ENCODE data around the gene RERE. TPM values are rescaled to one million over a fixed set of nuclear protein-coding genes. Genes with fewer than 3 reads are reported as not detected.

Gene RERE
- total RNA-seq, 2 donors from 2014 or later = 207 to 322 TPM

DNA sequence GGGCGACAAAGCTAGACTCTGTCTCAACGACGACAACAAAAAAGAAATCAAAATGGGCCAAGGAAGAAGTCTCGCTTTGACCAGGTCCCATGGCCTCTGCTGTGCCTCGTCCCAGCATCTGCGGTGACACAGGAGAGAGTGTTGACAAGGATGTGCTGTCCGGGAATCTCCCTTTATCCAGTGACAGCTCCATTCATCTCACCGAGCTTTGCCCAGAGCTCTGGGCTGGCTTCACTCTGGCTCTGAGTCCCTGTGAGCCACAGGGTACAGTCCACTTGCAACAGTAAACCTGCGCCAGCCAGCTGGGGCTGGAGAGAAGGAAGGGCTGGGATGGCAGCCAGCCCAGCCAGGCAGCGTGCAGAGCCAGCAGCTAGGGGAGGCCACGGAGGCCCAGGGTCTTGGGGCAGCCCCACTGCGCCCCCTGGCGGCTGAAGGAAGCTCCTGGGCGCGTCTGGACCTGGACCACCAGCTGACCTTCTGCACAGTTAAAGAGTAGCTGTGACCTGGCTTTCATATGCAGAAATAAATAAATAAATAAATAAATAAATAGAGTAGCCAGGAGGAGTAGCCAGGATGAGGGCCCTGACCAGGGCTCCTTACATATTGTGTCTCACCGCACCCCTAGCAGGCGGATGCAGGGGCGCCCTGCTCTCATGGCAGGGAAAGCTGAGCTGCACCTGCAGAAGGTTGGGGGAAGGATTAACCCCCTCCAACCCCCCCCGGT is 31.4 kb upstream of the RERE start:
- peak overlapping the region; percentile 5 to 67 for H3K27ac ChIP-seq
- H3K27me3 ChIP-seq (replicated peaks; ENCODE audit: insufficient read depth) = no peaks in the 10 kb centered on the region
- 31% methylated on average over 19 of the region's 19 CpGs for WGBS
- no peaks in the 10 kb centered on the region for H3K9me3 ChIP-seq
- no peaks in the 10 kb centered on the region for H3K36me3 ChIP-seq
- peak; percentile 94 for TF ChIP-seq POLR2AphosphoS5 (IDR thresholded peaks at IDR 0.05)
- peak; percentile 19 for TF ChIP-seq POLR2A (IDR thresholded peaks at IDR 0.05)
- TF ChIP-seq, protein P1, sequence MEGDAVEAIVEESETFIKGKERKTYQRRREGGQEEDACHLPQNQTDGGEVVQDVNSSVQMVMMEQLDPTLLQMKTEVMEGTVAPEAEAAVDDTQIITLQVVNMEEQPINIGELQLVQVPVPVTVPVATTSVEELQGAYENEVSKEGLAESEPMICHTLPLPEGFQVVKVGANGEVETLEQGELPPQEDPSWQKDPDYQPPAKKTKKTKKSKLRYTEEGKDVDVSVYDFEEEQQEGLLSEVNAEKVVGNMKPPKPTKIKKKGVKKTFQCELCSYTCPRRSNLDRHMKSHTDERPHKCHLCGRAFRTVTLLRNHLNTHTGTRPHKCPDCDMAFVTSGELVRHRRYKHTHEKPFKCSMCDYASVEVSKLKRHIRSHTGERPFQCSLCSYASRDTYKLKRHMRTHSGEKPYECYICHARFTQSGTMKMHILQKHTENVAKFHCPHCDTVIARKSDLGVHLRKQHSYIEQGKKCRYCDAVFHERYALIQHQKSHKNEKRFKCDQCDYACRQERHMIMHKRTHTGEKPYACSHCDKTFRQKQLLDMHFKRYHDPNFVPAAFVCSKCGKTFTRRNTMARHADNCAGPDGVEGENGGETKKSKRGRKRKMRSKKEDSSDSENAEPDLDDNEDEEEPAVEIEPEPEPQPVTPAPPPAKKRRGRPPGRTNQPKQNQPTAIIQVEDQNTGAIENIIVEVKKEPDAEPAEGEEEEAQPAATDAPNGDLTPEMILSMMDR (IDR thresholded peaks at IDR 0.05) = peak; percentile 88 to 97 (median 96)
- peaks cover 9% of the 10 kb centered on the region for H3K4me1 ChIP-seq (replicated peaks)
- intact Hi-C loops (cut with DNase I) = loop anchor here (5.0 kb wide), 2 partner anchors 132 to 287 kb away; no protein-coding TSS in a partner anchor
- no peak overlapping the region for H3K4me3 ChIP-seq
- DNase-seq (ENCODE audit: low spot score) = peak; percentile 94

DNA sequence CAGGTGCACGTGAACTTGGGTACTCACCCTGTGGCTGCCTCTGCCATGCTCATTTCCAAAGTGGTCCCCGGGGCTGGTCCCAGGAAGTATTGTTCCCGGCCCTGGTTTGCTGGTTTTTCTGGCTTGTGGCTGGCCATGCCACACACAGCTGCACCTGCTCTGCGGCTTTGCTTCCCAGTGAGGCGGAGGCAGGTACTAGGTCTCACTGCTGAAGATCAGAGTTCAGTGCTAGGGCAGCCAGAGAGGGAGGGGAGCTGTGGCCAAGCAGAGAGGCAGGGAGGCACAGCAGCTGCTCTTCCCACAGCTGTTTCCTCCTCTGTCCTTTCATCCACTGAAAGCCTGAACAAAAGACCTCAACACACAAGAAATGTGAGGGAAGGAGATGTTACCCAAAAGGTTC is 30.6 kb upstream of the RERE start:
- H3K27ac ChIP-seq = no peak overlapping the region
- TF ChIP-seq, protein P1 (IDR thresholded peaks at IDR 0.05) = no peak
- TF ChIP-seq POLR2AphosphoS5 (IDR thresholded peaks at IDR 0.05) (no peak), POLR2A (IDR thresholded peaks at IDR 0.05) (no peak)
- H3K9me3 ChIP-seq = no peaks in the 10 kb centered on the region
- H3K4me3 ChIP-seq = no peak overlapping the region
- no peak for DNase-seq (ENCODE audit: low spot score)
- intact Hi-C loops (cut with DNase I) = loop anchor here (5.0 kb wide), 2 partner anchors 131 to 286 kb away; no protein-coding TSS in a partner anchor
- H3K36me3 ChIP-seq = no peaks in the 10 kb centered on the region
- 55% methylated on average over 3 of the region's 5 CpGs for WGBS
- H3K4me1 ChIP-seq (replicated peaks) = peaks cover 9% of the 10 kb centered on the region
- no peaks in the 10 kb centered on the region for H3K27me3 ChIP-seq (replicated peaks; ENCODE audit: insufficient read depth)

DNA sequence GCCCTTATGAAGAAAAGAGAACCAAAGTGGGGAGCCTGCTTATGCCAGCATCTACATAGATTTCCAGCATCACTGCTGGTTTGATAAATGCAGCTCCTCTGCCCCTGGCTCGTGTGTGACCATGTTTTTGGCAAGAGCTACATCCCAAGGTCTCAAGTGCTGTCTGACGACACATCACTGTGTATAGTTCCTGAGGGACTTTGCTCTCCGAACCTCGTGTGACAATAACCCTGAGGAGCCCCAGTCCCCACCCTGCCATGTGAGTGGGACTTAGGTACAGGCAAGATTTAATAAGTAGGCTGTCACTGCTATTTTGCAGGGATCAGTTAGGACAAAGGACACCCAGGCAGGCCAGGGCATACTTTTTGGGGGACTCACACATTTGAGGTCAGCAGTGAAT is 28.8 kb upstream of the RERE start:
- intact Hi-C loops (cut with DNase I) = loop anchor here (5.0 kb wide), 2 partner anchors 129 to 284 kb away; no protein-coding TSS in a partner anchor
- no peaks in the 10 kb centered on the region for H3K36me3 ChIP-seq
- 81% methylated on average over 4 of the region's 4 CpGs for WGBS

DNA sequence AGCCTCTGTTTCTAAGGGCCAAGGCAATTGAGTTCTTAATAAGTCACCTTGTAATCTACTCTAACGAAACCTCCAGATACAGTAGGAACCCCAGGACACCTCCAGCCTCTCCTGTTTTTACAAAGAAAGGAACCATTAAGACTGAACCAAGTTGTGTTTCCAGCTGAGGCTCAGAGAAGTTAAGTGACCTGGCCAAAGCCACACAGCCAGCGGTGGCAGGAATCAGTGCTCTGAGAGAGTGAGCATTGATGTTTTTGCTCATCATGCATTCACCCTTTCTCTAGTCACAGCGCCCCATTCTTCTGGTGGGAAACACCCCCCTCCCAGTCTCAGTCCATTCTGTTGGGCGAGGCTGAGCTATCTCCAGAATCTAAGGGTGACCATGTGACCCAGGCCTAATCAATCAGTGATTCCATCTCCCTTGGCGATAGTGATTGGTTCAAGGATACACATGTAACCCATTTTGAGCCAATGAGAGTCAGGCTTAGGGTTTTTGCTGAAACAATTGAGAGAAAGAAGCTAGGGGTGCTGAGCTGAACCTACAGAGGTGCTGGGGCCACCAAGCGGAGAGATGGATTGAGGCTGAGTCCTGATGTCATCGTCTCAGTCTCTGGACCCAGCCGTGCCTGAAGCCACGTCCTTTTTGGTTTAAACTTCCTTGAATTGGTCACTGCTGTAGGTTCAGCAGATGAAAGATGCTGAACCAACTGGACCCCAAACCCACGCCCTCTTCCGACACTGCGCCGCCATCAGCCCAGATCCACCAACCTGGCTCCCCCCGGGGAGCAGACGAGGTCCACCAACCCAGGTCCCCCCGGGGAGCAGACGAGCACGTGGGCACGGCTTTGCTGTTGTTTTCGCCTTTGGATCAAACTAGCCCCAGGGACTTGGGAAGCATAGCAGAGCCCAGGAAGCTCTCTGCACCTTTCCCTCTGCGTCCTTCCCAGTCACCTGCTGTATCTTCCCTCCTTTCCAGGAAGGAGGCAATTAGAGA is 28.0 kb upstream of the RERE start:
- TF ChIP-seq POLR2AphosphoS5 (IDR thresholded peaks at IDR 0.05) (no peak), POLR2A (IDR thresholded peaks at IDR 0.05) (no peak)
- TF ChIP-seq, protein P1 (IDR thresholded peaks at IDR 0.05) = no peak
- no peak for DNase-seq (ENCODE audit: low spot score)
- intact Hi-C loops (cut with DNase I) = loop anchor here (5.0 kb wide), 2 partner anchors 128 to 283 kb away; no protein-coding TSS in a partner anchor
- no peaks in the 10 kb centered on the region for H3K9me3 ChIP-seq
- 89% methylated on average over 21 of the region's 21 CpGs for WGBS
- H3K4me1 ChIP-seq (replicated peaks) = peaks cover 9% of the 10 kb centered on the region
- H3K4me3 ChIP-seq = no peak overlapping the region
- no peak overlapping the region for H3K27ac ChIP-seq
- no peaks in the 10 kb centered on the region for H3K36me3 ChIP-seq
- H3K27me3 ChIP-seq (replicated peaks; ENCODE audit: insufficient read depth) = no peaks in the 10 kb centered on the region

More for the DNA sequence above, 28.8 kb upstream of the RERE start:
- Histone ChIP-seq H3K4me3 (no peak overlapping the region), H3K9me3 (no peaks in the 10 kb centered on the region), H3K27ac (no peak overlapping the region), H3K4me1 (replicated peaks) (peaks cover 9% of the 10 kb centered on the region), H3K27me3 (replicated peaks; ENCODE audit: insufficient read depth) (no peaks in the 10 kb centered on the region)
- DNase-seq (ENCODE audit: low spot score) = no peak
- TF ChIP-seq POLR2A (IDR thresholded peaks at IDR 0.05) (no peak), POLR2AphosphoS5 (IDR thresholded peaks at IDR 0.05) (no peak)
- TF ChIP-seq, protein P1 (IDR thresholded peaks at IDR 0.05) = no peak
